SH-SY5Y (cell line): ENCODE data around the gene TSHB.

Source experiments
- GATA2 ChIP-seq: IDR thresholded peaks from 2 replicates; pipeline ENCODE4 v1.6.1; 2011; ENCODE audit warnings: mild to moderate bottlenecking, low read depth, low read length
- GATA3 ChIP-seq: IDR thresholded peaks from 2 replicates; pipeline ENCODE4 v1.6.1; 2011; ENCODE audit warnings: low read depth, mild to moderate bottlenecking, low read length, moderate library complexity

- TF ChIP-seq GATA2, result no peak
- no peak for TF ChIP-seq GATA3
Observed at GRCh38 chr1:115060501-115060900, 30.9 kb downstream of the TSHB start.
